ENCODE measurements around the gene PRPF19. TPM values are rescaled to one million over a fixed set of nuclear protein-coding genes. Genes with fewer than 3 reads are reported as not detected.

The PRPF19 gene
- total RNA-seq, 1 donor from 2014 or later, result 36.5 TPM

DNA sequence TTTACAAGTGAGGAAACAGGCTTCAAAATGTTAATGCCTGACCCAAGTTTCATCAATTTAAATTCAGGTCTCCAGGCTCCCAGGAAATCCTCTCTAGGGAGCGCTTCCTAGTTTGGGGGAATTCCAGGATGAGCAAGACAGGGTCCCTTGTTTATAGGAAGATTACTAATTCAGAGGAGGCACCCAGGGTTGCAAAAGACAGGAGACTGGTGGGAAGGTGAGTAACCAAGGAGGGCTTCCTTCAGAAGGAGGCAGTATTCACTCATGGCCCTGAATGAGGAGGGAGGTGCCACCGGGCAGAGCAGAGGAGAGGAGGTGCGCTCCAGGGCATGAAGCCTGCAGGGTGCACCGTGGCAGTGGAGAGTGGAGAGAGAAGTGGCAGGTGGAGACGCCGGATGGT is 19.5 kb upstream of the PRPF19 start:
- no peak for DNase-seq
- TF ChIP-seq, protein P1, sequence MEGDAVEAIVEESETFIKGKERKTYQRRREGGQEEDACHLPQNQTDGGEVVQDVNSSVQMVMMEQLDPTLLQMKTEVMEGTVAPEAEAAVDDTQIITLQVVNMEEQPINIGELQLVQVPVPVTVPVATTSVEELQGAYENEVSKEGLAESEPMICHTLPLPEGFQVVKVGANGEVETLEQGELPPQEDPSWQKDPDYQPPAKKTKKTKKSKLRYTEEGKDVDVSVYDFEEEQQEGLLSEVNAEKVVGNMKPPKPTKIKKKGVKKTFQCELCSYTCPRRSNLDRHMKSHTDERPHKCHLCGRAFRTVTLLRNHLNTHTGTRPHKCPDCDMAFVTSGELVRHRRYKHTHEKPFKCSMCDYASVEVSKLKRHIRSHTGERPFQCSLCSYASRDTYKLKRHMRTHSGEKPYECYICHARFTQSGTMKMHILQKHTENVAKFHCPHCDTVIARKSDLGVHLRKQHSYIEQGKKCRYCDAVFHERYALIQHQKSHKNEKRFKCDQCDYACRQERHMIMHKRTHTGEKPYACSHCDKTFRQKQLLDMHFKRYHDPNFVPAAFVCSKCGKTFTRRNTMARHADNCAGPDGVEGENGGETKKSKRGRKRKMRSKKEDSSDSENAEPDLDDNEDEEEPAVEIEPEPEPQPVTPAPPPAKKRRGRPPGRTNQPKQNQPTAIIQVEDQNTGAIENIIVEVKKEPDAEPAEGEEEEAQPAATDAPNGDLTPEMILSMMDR (IDR thresholded peaks at IDR 0.05; ENCODE audit: borderline replicate concordance), result no peak
- intact Hi-C loops (cut with micrococcal nuclease), result no loop called here

DNA sequence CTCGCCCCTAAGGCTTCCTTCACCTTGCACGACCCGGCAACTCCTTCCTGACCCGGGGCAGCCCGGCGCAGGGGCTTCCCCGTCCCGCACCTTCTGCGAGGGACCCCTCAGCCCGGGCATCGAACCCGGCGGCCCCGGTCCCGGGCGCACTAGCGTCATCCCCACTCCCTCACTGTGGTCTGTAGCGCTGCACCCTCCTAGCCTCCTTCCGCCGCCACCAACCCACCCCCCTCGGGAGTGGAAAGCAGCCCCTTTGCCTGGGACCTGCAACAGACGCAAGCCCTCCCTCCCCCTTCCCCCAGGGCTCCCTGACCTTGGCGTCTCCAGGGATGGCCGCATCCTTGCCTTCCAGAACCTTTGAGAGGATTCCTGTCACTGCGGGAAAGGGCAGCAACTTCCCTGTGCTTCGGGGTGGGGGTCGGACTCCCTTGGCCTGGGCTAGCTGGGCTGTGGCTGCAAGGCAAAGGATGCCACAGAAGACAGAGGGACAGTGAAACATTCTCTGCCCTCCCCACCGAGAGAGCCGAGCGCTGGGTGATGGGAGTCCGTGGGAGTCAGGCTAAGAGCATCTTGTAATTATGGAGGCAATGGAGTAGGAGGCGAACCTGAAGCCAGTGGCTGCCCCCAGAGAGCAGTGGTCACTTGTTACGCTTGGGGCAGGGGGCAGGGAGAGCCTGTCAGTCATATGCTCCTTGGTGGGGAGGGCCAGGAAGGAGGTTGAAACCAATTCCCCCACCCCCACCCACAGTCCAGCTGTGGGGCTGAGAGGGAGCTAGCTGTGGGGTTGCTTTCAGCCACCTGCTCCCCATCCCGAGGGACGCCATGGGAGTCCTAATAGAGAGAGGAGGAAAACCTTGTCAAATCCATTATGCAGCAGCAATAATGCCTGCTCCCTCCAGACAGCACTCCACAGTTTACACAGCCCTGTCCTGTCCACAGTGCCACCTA is 18.8 kb upstream of the PRPF19 start:
- Histone ChIP-seq H3K4me1 (peaks cover 26% of the 10 kb centered on the region), H3K27ac (replicated peaks) (peak overlapping the region; percentile 54), H3K4me3 (peak overlapping the region; percentile 78), H3K9me3 (replicated peaks) (no peaks in the 10 kb centered on the region), H3K27me3 (ENCODE audit: low read depth) (peaks cover 28% of the 10 kb centered on the region), H3K36me3 (peaks cover 31% of the 10 kb centered on the region)
- TF ChIP-seq, protein P1 (IDR thresholded peaks at IDR 0.05; ENCODE audit: borderline replicate concordance), result no peak
- no peak for DNase-seq
- intact Hi-C loops (cut with micrococcal nuclease), result no loop called here

More for the DNA sequence above, 19.5 kb upstream of the PRPF19 start:
- H3K27me3 ChIP-seq (ENCODE audit: low read depth), result peaks cover 28% of the 10 kb centered on the region
- peak overlapping the region; percentile 78 for H3K4me3 ChIP-seq
- H3K27ac ChIP-seq (replicated peaks), result no peak overlapping the region
- peaks cover 26% of the 10 kb centered on the region for H3K4me1 ChIP-seq
- no peaks in the 10 kb centered on the region for H3K9me3 ChIP-seq (replicated peaks)
- peaks cover 29% of the 10 kb centered on the region for H3K36me3 ChIP-seq

GRCh38 chr11:60924110-60924905 is 17.9 kb upstream of the PRPF19 start, which contains the start of gene TMEM132A:
Gene TMEM132A (plus strand): TSS chr11:60924460. CDS start chr11:60924634, 174 bp downstream.
- H3K27ac ChIP-seq (replicated peaks), result peak within 1 kb of the TSS; percentile 54
- peak; percentile 74 for DNase-seq
- H3K27me3 ChIP-seq (ENCODE audit: low read depth), result peaks cover 28% of the 10 kb centered on the region
- peaks cover 39% of the 10 kb centered on the region for H3K36me3 ChIP-seq
- intact Hi-C loops (cut with micrococcal nuclease), result no loop called here
- H3K4me3 ChIP-seq, result peak within 1 kb of the TSS; percentile 78
- TF ChIP-seq, protein P1 (IDR thresholded peaks at IDR 0.05; ENCODE audit: borderline replicate concordance), result no peak
- no peaks in the 10 kb centered on the region for H3K9me3 ChIP-seq (replicated peaks)
- peaks cover 35% of the 10 kb centered on the region for H3K4me1 ChIP-seq

DNA sequence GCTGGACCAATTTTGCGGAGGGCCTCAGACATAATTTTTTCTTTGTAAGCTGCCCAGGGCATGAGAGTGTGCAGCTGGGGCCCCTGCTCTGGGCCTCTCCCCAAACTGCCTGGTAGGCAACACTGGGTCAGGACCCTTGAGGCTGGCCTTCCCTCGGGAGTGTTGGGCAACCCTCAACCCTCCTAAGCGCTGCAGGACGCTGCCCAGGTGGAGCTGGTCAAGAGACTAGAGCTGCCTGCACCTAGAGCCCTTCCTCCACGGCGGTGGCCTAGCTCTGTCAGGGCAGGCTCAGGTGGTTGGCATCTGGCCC is 17.4 kb upstream of the PRPF19 start:
- Histone ChIP-seq H3K27ac (replicated peaks) (no peak overlapping the region), H3K9me3 (replicated peaks) (no peaks in the 10 kb centered on the region), H3K36me3 (peaks cover 39% of the 10 kb centered on the region), H3K4me1 (peaks cover 40% of the 10 kb centered on the region), H3K27me3 (ENCODE audit: low read depth) (peaks cover 28% of the 10 kb centered on the region), H3K4me3 (peak overlapping the region; percentile 78)
- intact Hi-C loops (cut with micrococcal nuclease), result no loop called here
- no peak for DNase-seq
- TF ChIP-seq, protein P1 (IDR thresholded peaks at IDR 0.05; ENCODE audit: borderline replicate concordance), result no peak

GRCh38 chr11:60923326-60923725 is 16.9 kb upstream of the PRPF19 start:
- no peak overlapping the region for H3K4me3 ChIP-seq
- TF ChIP-seq, protein P1 (IDR thresholded peaks at IDR 0.05; ENCODE audit: borderline replicate concordance), result no peak
- H3K36me3 ChIP-seq, result peaks cover 39% of the 10 kb centered on the region
- no peak for DNase-seq
- intact Hi-C loops (cut with micrococcal nuclease), result no loop called here
- H3K9me3 ChIP-seq (replicated peaks), result no peaks in the 10 kb centered on the region
- no peak overlapping the region for H3K27ac ChIP-seq (replicated peaks)
- H3K27me3 ChIP-seq (ENCODE audit: low read depth), result peaks cover 28% of the 10 kb centered on the region
- peaks cover 45% of the 10 kb centered on the region for H3K4me1 ChIP-seq
